ENCODE data around the gene PRRX2. TPM values are rescaled to one million over a fixed set of nuclear protein-coding genes. Genes with fewer than 3 reads are reported as not detected.
A peak's percentile ranks its signal among the peaks of the same experiment; 100 is the strongest.

Gene PRRX2
- total and polyA plus RNA-seq, 2 experiments from 2014 or later = 9.7 to 23.0 TPM

DNA sequence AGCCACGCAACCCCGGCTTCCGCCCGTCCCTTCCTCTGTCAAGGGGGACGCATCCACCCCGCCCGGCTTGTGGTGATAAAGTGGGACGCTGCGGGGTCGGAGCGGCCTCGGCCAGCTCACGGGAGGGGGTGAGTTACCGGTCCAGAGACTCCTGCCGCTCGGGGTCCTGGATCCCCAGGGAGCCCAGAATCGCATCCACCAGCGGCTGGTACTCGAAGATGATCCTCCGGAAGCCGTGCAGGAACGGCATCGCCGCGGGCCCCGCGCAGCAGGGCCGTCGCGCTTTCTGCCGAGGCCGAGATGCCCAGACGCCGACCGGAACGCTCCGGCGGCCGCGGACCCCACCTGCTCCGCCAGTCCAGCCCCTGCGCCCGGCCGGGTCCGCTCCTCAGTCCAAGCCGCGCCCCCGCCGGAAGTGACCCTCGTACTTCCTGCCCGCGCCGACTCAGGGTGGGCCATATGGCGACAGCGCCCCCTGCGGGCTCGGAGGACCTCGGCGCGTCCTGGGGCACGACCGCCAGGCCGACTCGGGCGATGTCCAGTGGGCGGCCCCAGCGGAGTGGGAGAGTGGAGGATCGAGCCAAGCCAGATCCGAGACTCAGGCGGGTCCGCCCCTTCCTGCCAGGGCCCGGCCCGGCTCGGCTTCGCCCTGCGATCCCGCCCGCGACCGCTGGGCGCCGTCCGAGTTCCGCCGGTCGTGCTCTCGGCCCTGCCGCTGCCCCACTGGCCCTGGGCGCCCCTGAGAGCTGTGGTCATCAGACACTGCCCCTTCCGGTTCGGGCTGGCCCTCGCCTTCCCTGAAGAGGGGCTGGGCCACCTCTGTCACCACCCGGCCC lies 23.5 kb upstream of the PRRX2 start, which contains the start of gene ASB6:
ASB6 (minus strand) TSS at position 402 of the 836 bp plus-strand sequence; CDS start at position 250, 152 bp downstream.
- H3K4me2 ChIP-seq = peak within 1 kb of the TSS; percentile 96
- H3K4me1 ChIP-seq (ENCODE audit: insufficient read depth) = peaks cover 14% of the 10 kb centered on the region
- DNase-seq (ENCODE audit: low spot score) = peak; percentile 98
- peak within 1 kb of the TSS; percentile 71 for H3K4me3 ChIP-seq
- H3K9me2 ChIP-seq (replicated peaks; ENCODE audit: insufficient read depth) = no peaks in the 10 kb centered on the region
- H3K79me2 ChIP-seq = peaks cover 26% of the 10 kb centered on the region
- H3K36me3 ChIP-seq (replicated peaks; ENCODE audit: insufficient read depth, low read depth) = no peaks in the 10 kb centered on the region
- no peak for TF ChIP-seq EZH2phosphoT487 (IDR thresholded peaks at IDR 0.05; ENCODE audit: low read depth, severe bottlenecking, unreplicated experiment)
- TF ChIP-seq, protein P1, sequence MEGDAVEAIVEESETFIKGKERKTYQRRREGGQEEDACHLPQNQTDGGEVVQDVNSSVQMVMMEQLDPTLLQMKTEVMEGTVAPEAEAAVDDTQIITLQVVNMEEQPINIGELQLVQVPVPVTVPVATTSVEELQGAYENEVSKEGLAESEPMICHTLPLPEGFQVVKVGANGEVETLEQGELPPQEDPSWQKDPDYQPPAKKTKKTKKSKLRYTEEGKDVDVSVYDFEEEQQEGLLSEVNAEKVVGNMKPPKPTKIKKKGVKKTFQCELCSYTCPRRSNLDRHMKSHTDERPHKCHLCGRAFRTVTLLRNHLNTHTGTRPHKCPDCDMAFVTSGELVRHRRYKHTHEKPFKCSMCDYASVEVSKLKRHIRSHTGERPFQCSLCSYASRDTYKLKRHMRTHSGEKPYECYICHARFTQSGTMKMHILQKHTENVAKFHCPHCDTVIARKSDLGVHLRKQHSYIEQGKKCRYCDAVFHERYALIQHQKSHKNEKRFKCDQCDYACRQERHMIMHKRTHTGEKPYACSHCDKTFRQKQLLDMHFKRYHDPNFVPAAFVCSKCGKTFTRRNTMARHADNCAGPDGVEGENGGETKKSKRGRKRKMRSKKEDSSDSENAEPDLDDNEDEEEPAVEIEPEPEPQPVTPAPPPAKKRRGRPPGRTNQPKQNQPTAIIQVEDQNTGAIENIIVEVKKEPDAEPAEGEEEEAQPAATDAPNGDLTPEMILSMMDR (IDR thresholded peaks at IDR 0.05; ENCODE audit: poor library complexity) = peak; percentile 100
- WGBS (ENCODE audit: low lambda C conversion rate, missing lambda C conversion rate) = under 1% methylated on average over 75 of the region's 93 CpGs
- peaks cover 8% of the 10 kb centered on the region for H4K20me1 ChIP-seq (ENCODE audit: insufficient read depth, poor library complexity, severe bottlenecking)
- no peaks in the 10 kb centered on the region for H3K27me3 ChIP-seq
- H3K9me3 ChIP-seq (ENCODE audit: low read depth) = no peaks in the 10 kb centered on the region
- H3K27ac ChIP-seq = peak within 1 kb of the TSS; percentile 90
- peak within 1 kb of the TSS; percentile 61 for H2AFZ ChIP-seq

GRCh38 chr9:129643706-129644105 lies 21.7 kb upstream of the PRRX2 start:
- Histone ChIP-seq H3K79me2 (peaks cover 26% of the 10 kb centered on the region), H3K36me3 (replicated peaks; ENCODE audit: insufficient read depth, low read depth) (no peaks in the 10 kb centered on the region), H3K27me3 (no peaks in the 10 kb centered on the region), H3K27ac (peak overlapping the region; percentile 61), H3K9me2 (replicated peaks; ENCODE audit: insufficient read depth) (no peaks in the 10 kb centered on the region), H2AFZ (no peak overlapping the region), H3K4me1 (ENCODE audit: insufficient read depth) (peaks cover 14% of the 10 kb centered on the region), H3K9me3 (ENCODE audit: low read depth) (no peaks in the 10 kb centered on the region), H3K4me3 (no peak overlapping the region), H4K20me1 (ENCODE audit: insufficient read depth, poor library complexity, severe bottlenecking) (peaks cover 8% of the 10 kb centered on the region), H3K4me2 (no peak overlapping the region)
- WGBS (ENCODE audit: low lambda C conversion rate, missing lambda C conversion rate) = 85% methylated on average over 10 of the region's 10 CpGs
- no peak for DNase-seq (ENCODE audit: low spot score)
- no peak for TF ChIP-seq EZH2phosphoT487 (IDR thresholded peaks at IDR 0.05; ENCODE audit: low read depth, severe bottlenecking, unreplicated experiment)
- TF ChIP-seq, protein P1 (IDR thresholded peaks at IDR 0.05; ENCODE audit: poor library complexity) = no peak

DNA sequence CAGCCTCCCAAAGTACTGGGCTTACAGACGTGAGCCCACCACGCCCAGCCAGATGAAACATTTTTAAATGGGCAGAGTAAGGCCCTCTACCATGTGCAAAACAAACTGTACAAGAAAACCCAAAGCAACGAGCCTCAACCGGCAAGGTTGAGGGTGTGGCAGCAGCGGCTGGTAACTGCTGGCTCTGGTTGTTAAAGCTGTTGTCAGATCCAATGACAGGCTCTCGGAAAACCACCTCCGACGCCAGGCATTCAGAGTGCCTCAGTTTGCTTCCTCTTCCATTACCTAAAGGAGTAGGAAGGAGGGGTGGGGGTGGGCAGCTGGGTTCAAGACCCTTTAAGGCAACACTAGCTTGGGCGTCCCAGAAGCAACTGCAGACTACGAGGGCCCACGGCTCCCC lies 21.1 kb upstream of the PRRX2 start:
- WGBS (ENCODE audit: low lambda C conversion rate, missing lambda C conversion rate) = 65% methylated on average over 11 of the region's 11 CpGs
- H3K27me3 ChIP-seq = no peaks in the 10 kb centered on the region
- DNase-seq (ENCODE audit: low spot score) = no peak

GRCh38 chr9:129644902-129645301 lies 20.5 kb upstream of the PRRX2 start:
- no peak overlapping the region for H3K4me2 ChIP-seq
- no peak overlapping the region for H3K4me3 ChIP-seq
- TF ChIP-seq, protein P1 (IDR thresholded peaks at IDR 0.05; ENCODE audit: poor library complexity) = no peak
- TF ChIP-seq EZH2phosphoT487 (IDR thresholded peaks at IDR 0.05; ENCODE audit: low read depth, severe bottlenecking, unreplicated experiment) (no peak), EZH2 (IDR thresholded peaks at IDR 0.05; ENCODE audit: borderline replicate concordance) (no peak)
- H3K27ac ChIP-seq = peak overlapping the region; percentile 61
- 74% methylated on average over 17 of the region's 17 CpGs for WGBS (ENCODE audit: low lambda C conversion rate, missing lambda C conversion rate)
- H3K79me2 ChIP-seq = peaks cover 19% of the 10 kb centered on the region
- peaks cover 8% of the 10 kb centered on the region for H4K20me1 ChIP-seq (ENCODE audit: insufficient read depth, poor library complexity, severe bottlenecking)
- no peaks in the 10 kb centered on the region for H3K9me2 ChIP-seq (replicated peaks; ENCODE audit: insufficient read depth)
- H3K36me3 ChIP-seq (replicated peaks; ENCODE audit: insufficient read depth, low read depth) = no peaks in the 10 kb centered on the region
- H3K9me3 ChIP-seq (ENCODE audit: low read depth) = no peaks in the 10 kb centered on the region
- DNase-seq (ENCODE audit: low spot score) = no peak
- H2AFZ ChIP-seq = no peak overlapping the region
- H3K4me1 ChIP-seq (ENCODE audit: insufficient read depth) = peaks cover 18% of the 10 kb centered on the region
- no peaks in the 10 kb centered on the region for H3K27me3 ChIP-seq

More for the DNA sequence above, 21.1 kb upstream of the PRRX2 start:
- Histone ChIP-seq H3K4me1 (ENCODE audit: insufficient read depth) (peaks cover 14% of the 10 kb centered on the region), H3K27ac (peak overlapping the region; percentile 61), H3K4me2 (no peak overlapping the region), H3K9me2 (replicated peaks; ENCODE audit: insufficient read depth) (no peaks in the 10 kb centered on the region), H3K79me2 (peaks cover 24% of the 10 kb centered on the region), H3K9me3 (ENCODE audit: low read depth) (no peaks in the 10 kb centered on the region), H2AFZ (no peak overlapping the region), H3K36me3 (replicated peaks; ENCODE audit: insufficient read depth, low read depth) (no peaks in the 10 kb centered on the region), H4K20me1 (ENCODE audit: insufficient read depth, poor library complexity, severe bottlenecking) (peaks cover 8% of the 10 kb centered on the region), H3K4me3 (no peak overlapping the region)
- no peak for TF ChIP-seq EZH2 (IDR thresholded peaks at IDR 0.05; ENCODE audit: borderline replicate concordance)
